PC-3 (cell line): ENCODE measurements around the gene HDAC9. TPM values are rescaled to one million over a fixed set of nuclear protein-coding genes. Genes with fewer than 3 reads are reported as not detected.

Experiments used
- ATAC-seq: fragments of 200-7000 bp; cut with Tn5 transposase; 2 replicates; pipeline ENCODE4 v1.9.1; 2020; ENCODE audit warnings: mild to moderate bottlenecking, moderate library complexity
- BruUV-seq: library from RNA; stranded (reverse); fragments of 400-500 nt; replicated peaks from 2 replicates; lab custom pipeline; 2021; lab: Mats Ljungman, UMichigan
- CTCF ChIA-PET: fragments of 300-600 bp; sonication (Branson Sonifier 250); formaldehyde crosslinking; loops from one replicate; lab custom pipeline; 2022; ENCODE audit warnings: antibody characterized with exemption; lab: Charles Lee
- POLR2A ChIA-PET: fragments of 300-600 bp; sonication (Branson Sonifier 250); formaldehyde crosslinking; loops from one replicate; lab custom pipeline; 2022; ENCODE audit warnings: antibody characterized with exemption; ENCODE audit not compliant: unreplicated experiment; lab: Charles Lee
- DNase-seq: peaks from one replicate; pipeline ENCODE4 v3.0.0-alpha.2; 2015
- H2AFZ ChIP-seq: fragments of 300-600 bp; sonication (generic); 2 replicates; pipeline ENCODE4 v1.6.0; 2016; ENCODE audit warnings: antibody characterized with exemption, low read length
- H3F3A ChIP-seq: fragments of 300-600 bp; sonication (generic); one replicate; pipeline ENCODE4 v1.6.0; 2017; ENCODE audit warnings: antibody characterized with exemption, low read length, control low read depth, mild to moderate bottlenecking; ENCODE audit not compliant: unreplicated experiment
- H3K27ac ChIP-seq: fragments of 300-600 bp; sonication (generic); 2 replicates; pipeline ENCODE4 v1.5.1; 2016; ENCODE audit warnings: mild to moderate bottlenecking, low read length
- H3K27me3 ChIP-seq: fragments of 300-600 bp; sonication (generic); 2 replicates; pipeline ENCODE4 v1.6.1; 2016; ENCODE audit warnings: low read length, mixed read lengths
- H3K36me3 ChIP-seq: fragments of 300-600 bp; sonication (generic); 2 replicates; pipeline ENCODE4 v1.6.1; 2016; ENCODE audit warnings: low read depth, mixed run types, low read length, mixed read lengths
- H3K4me1 ChIP-seq: fragments of 300-600 bp; sonication (generic); 2 replicates; pipeline ENCODE4 v1.5.1; 2016; ENCODE audit warnings: low read length; ENCODE audit not compliant: insufficient read depth
- H3K4me2 ChIP-seq: fragments of 300-600 bp; sonication (generic); 2 replicates; pipeline ENCODE4 v1.6.0; 2016; ENCODE audit warnings: low read length
- H3K4me3 ChIP-seq: fragments of 300-600 bp; sonication (generic); 2 replicates; pipeline ENCODE4 v1.5.1; 2016; ENCODE audit warnings: mild to moderate bottlenecking, low read length, mixed read lengths
- H3K79me2 ChIP-seq: fragments of 300-600 bp; sonication (generic); 2 replicates; pipeline ENCODE4 v1.6.1; 2017; ENCODE audit warnings: low read length, mixed read lengths
- H3K9ac ChIP-seq: fragments of 300-600 bp; sonication (generic); 2 replicates; pipeline ENCODE4 v1.6.0; 2016; ENCODE audit warnings: mild to moderate bottlenecking, low read length
- H3K9me2 ChIP-seq: fragments of 300-600 bp; sonication (generic); replicated peaks from 2 replicates; pipeline ENCODE4 v1.6.1; 2016; ENCODE audit warnings: mixed run types, low read length, mixed read lengths
- H3K9me3 ChIP-seq: fragments of 300-600 bp; sonication (generic); 2 replicates; pipeline ENCODE4 v1.6.1; 2016; ENCODE audit warnings: low read length, mixed read lengths
- H4K20me1 ChIP-seq: fragments of 300-600 bp; sonication (generic); 2 replicates; pipeline ENCODE4 v1.6.1; 2016; ENCODE audit warnings: low read length, mixed read lengths
- CTCF ChIP-seq: fragments of 300-600 bp; sonication (generic); conservative IDR thresholded peaks from 2 replicates; pipeline ENCODE4 v1.5.1; 2017; ENCODE audit warnings: antibody characterized with exemption, low read depth, mild to moderate bottlenecking, low read length
- EZH2 ChIP-seq: fragments of 300-600 bp; sonication (generic); IDR thresholded peaks from one replicate; pipeline ENCODE4 v1.6.1; 2017; ENCODE audit warnings: antibody characterized with exemption, mild to moderate bottlenecking, low read length; ENCODE audit not compliant: unreplicated experiment
- EZH2phosphoT487 ChIP-seq: fragments of 300-600 bp; sonication (generic); IDR thresholded peaks from 2 replicates; pipeline ENCODE4 v1.6.1; 2018; ENCODE audit warnings: mild to moderate bottlenecking, antibody characterized with exemption, low read length, borderline replicate concordance
- intact Hi-C: fragments of 100-400 bp; cut with micrococcal nuclease; formaldehyde crosslinking; loops from 2 replicates; pipeline ENCODE4 v1.9.0; 2023
- total RNA-seq: library from RNA; depleted of rRNA; stranded (reverse); fragments of >200 nt; gene quantifications from 2 replicates; pipeline ENCODE4 v1.2.3, GENCODE V29; 2014

Gene HDAC9
- total RNA-seq, 1 experiment from 2014 or later, result 7.8 TPM

GRCh38 chr7:18843979-18844378 lies 348.4 kb downstream of the HDAC9 start:
- H3K27ac ChIP-seq, result no peak overlapping the region
- H3K9me3 ChIP-seq, result no peaks in the 10 kb centered on the region
- H3K9me2 ChIP-seq, result no peaks in the 10 kb centered on the region
- H3K4me2 ChIP-seq, result no peak overlapping the region
- CTCF ChIA-PET, result no interaction called here
- H3K4me1 ChIP-seq, result peaks cover 18% of the 10 kb centered on the region
- no peak overlapping the region for H3K4me3 ChIP-seq
- H3K27me3 ChIP-seq, result no peaks in the 10 kb centered on the region
- no peaks in the 10 kb centered on the region for H3F3A ChIP-seq
- no peaks in the 10 kb centered on the region for H3K36me3 ChIP-seq
- H2AFZ ChIP-seq, result no peak overlapping the region
- POLR2A ChIA-PET, result no interaction called here
- no peak overlapping the region for H3K9ac ChIP-seq
- TF ChIP-seq EZH2 (no peak), EZH2phosphoT487 (no peak), CTCF (no peak)
- intact Hi-C loops, result no loop called here
- ATAC-seq (no peak), DNase-seq (no peak)
- H4K20me1 ChIP-seq, result no peaks in the 10 kb centered on the region
- H3K79me2 ChIP-seq, result no peaks in the 10 kb centered on the region
- no TSS peak for BruUV-seq

GRCh38 chr7:18844735-18845134 lies 349.2 kb downstream of the HDAC9 start:
- Histone ChIP-seq H3K27me3 (no peaks in the 10 kb centered on the region), H3K27ac (peak overlapping the region; percentile 19; the same call in 1 of the 2 replicates), H3K4me3 (peak overlapping the region; percentile 20; the same call in 1 of the 2 replicates), H4K20me1 (no peaks in the 10 kb centered on the region), H3K4me1 (peaks cover 25% of the 10 kb centered on the region), H3K9ac (no peak overlapping the region), H3K4me2 (peak overlapping the region; percentile 64), H3K9me2 (no peaks in the 10 kb centered on the region), H3K79me2 (no peaks in the 10 kb centered on the region), H2AFZ (peak overlapping the region; percentile 78), H3F3A (no peaks in the 10 kb centered on the region), H3K36me3 (no peaks in the 10 kb centered on the region), H3K9me3 (no peaks in the 10 kb centered on the region)
- no TSS peak for BruUV-seq
- TF ChIP-seq CTCF (no peak), EZH2 (no peak), EZH2phosphoT487 (no peak)
- intact Hi-C loops, result loop anchor here (5.0 kb wide), 1 partner anchor 53 kb away; no protein-coding TSS in a partner anchor
- CTCF ChIA-PET, result no interaction called here
- ATAC-seq, result peak; percentile 73
- POLR2A ChIA-PET, result no interaction called here
- peak; percentile 48 for DNase-seq

GRCh38 chr7:18845700-18846099 lies 350.2 kb downstream of the HDAC9 start:
- TF ChIP-seq CTCF (no peak), EZH2phosphoT487 (no peak), EZH2 (no peak)
- ATAC-seq (no peak), DNase-seq (no peak)
- no peak overlapping the region for H3K4me2 ChIP-seq
- intact Hi-C loops, result loop anchor here (5.0 kb wide), 1 partner anchor 52 kb away; no protein-coding TSS in a partner anchor
- H2AFZ ChIP-seq, result no peak overlapping the region
- no peaks in the 10 kb centered on the region for H3K36me3 ChIP-seq
- BruUV-seq, result no TSS peak
- no peaks in the 10 kb centered on the region for H3K79me2 ChIP-seq
- POLR2A ChIA-PET, result no interaction called here
- no peaks in the 10 kb centered on the region for H3K9me3 ChIP-seq
- no peak overlapping the region for H3K9ac ChIP-seq
- H3K27me3 ChIP-seq, result no peaks in the 10 kb centered on the region
- no peaks in the 10 kb centered on the region for H4K20me1 ChIP-seq
- CTCF ChIA-PET, result no interaction called here
- H3K4me3 ChIP-seq, result no peak overlapping the region
- H3K9me2 ChIP-seq, result no peaks in the 10 kb centered on the region
- H3K27ac ChIP-seq, result no peak overlapping the region
- peaks cover 25% of the 10 kb centered on the region for H3K4me1 ChIP-seq
- no peaks in the 10 kb centered on the region for H3F3A ChIP-seq
